DND-41 (cell line): ENCODE results near the gene HOTAIR.

Experiments used
- ATAC-seq: fragments of 200-7000 bp; cut with Tn5 transposase; 3 replicates; pipeline ENCODE4 v1.9.1; 2021; ENCODE audit warnings: low read depth; ENCODE audit not compliant: insufficient read depth
- DNase-seq: peaks from one replicate; pipeline ENCODE4 v3.0.0-alpha.2; 2020
- H2AFZ ChIP-seq: 2 replicates; pipeline ENCODE4 v1.6.0; 2012; ENCODE audit warnings: low read depth, low read length
- H3K27ac ChIP-seq: 2 replicates; pipeline ENCODE4 v1.5.1; 2012; ENCODE audit warnings: low read length, inconsistent platforms
- H3K27me3 ChIP-seq: fragments of 200-600 bp; sonication (generic); 2 replicates; pipeline ENCODE4 v1.6.0; 2012; ENCODE audit warnings: low read length, mild to moderate bottlenecking, inconsistent platforms; ENCODE audit not compliant: insufficient read depth, poor library complexity
- H3K36me3 ChIP-seq: 2 replicates; pipeline ENCODE4 v1.5.1; 2012; ENCODE audit warnings: low read length, inconsistent platforms; ENCODE audit not compliant: insufficient read depth
- H3K4me1 ChIP-seq: 2 replicates; pipeline ENCODE4 v1.5.1; 2012; ENCODE audit warnings: mild to moderate bottlenecking, low read length; ENCODE audit not compliant: insufficient read depth
- H3K4me2 ChIP-seq: 2 replicates; pipeline ENCODE4 v1.6.0; 2012; ENCODE audit warnings: mild to moderate bottlenecking, moderate library complexity, low read length, inconsistent platforms; ENCODE audit not compliant: insufficient read depth
- H3K4me3 ChIP-seq, 2 experiments: fragments of 200-600 bp in 1 of 2; shearing (Covaris generic) in 1 of 2; 2 replicates each; pipeline ENCODE4 v1.5.1; 2012 to 2016; ENCODE audit warnings: inconsistent platforms in 2 of 2, low read length in 2 of 2, mild to moderate bottlenecking in 2 of 2, low read depth in 1 of 2, moderate library complexity in 1 of 2
- H3K79me2 ChIP-seq: 2 replicates; pipeline ENCODE4 v1.6.0; 2012; ENCODE audit warnings: low read length, inconsistent platforms; ENCODE audit not compliant: insufficient read depth
- H3K9ac ChIP-seq: 2 replicates; pipeline ENCODE4 v1.6.0; 2012; ENCODE audit warnings: low read depth, mild to moderate bottlenecking, inconsistent platforms, low read length, moderate library complexity
- H3K9me3 ChIP-seq: 2 replicates; pipeline ENCODE4 v1.5.1; 2012; ENCODE audit warnings: low read length, moderate library complexity, mild to moderate bottlenecking, inconsistent platforms; ENCODE audit not compliant: insufficient read depth, severe bottlenecking
- H4K20me1 ChIP-seq: 2 replicates; pipeline ENCODE4 v1.6.0; 2012; ENCODE audit warnings: low read length; ENCODE audit not compliant: insufficient read depth
- EZH2 ChIP-seq: IDR thresholded peaks from 3 replicates; pipeline ENCODE4 v1.6.1; 2012; ENCODE audit warnings: borderline replicate concordance, low read depth, mild to moderate bottlenecking, moderate library complexity, low read length, inconsistent platforms; ENCODE audit not compliant: severe bottlenecking
- TF ChIP-seq, protein P1 (sequence below): IDR thresholded peaks from 2 replicates; pipeline ENCODE4 v1.5.1; 2012; ENCODE audit warnings: borderline replicate concordance, low read length, moderate library complexity, mild to moderate bottlenecking; ENCODE audit not compliant: poor library complexity, severe bottlenecking; ENCODE audit errors: extremely low read depth

Gene HOTAIR

DNA sequence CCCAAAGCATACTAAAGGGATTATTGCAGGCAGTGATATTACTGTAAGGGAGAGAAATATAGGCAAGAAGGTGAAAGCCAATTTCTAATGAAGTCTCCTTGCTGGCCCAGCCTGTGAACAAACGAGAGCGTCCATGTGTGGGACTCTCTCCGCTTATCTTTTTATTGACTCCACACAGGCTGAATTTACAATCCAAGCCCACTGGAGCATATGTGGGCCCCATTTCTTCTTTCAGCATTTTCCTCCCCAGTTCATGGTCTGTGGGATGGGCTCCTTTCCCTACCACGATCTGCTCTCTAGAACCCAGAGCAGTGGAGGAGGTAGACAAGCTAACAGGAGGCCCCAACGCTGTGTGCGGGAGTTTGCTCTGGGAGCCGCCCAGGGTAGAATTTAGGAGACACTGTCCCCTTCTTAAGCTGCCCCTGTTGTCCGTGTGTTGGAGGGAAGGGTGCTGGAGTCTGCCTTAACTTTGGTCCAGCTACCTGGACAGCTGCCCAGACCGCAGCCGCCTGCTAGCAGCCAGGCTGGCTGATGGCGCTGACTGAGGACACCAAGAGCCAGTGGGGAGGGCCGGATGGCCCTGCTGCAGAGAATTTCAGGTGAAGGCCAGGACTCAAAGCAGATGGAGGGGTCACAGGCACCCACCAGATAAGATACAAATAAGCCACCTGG, 5.0 kb downstream of the HOTAIR start:
- H3K4me2 ChIP-seq = no peak overlapping the region
- H3K79me2 ChIP-seq = no peaks in the 10 kb centered on the region
- H3K4me1 ChIP-seq = no peaks in the 10 kb centered on the region
- no peaks in the 10 kb centered on the region for H4K20me1 ChIP-seq
- no peaks in the 10 kb centered on the region for H3K36me3 ChIP-seq
- TF ChIP-seq EZH2 = peak; percentile 40
- TF ChIP-seq, protein P1, sequence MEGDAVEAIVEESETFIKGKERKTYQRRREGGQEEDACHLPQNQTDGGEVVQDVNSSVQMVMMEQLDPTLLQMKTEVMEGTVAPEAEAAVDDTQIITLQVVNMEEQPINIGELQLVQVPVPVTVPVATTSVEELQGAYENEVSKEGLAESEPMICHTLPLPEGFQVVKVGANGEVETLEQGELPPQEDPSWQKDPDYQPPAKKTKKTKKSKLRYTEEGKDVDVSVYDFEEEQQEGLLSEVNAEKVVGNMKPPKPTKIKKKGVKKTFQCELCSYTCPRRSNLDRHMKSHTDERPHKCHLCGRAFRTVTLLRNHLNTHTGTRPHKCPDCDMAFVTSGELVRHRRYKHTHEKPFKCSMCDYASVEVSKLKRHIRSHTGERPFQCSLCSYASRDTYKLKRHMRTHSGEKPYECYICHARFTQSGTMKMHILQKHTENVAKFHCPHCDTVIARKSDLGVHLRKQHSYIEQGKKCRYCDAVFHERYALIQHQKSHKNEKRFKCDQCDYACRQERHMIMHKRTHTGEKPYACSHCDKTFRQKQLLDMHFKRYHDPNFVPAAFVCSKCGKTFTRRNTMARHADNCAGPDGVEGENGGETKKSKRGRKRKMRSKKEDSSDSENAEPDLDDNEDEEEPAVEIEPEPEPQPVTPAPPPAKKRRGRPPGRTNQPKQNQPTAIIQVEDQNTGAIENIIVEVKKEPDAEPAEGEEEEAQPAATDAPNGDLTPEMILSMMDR = no peak
- DNase-seq (no peak), ATAC-seq (no peak)
- H2AFZ ChIP-seq = no peak overlapping the region
- H3K9ac ChIP-seq = no peak overlapping the region
- H3K27me3 ChIP-seq = peaks cover 62% of the 10 kb centered on the region
- H3K4me3 ChIP-seq = no peak overlapping the region
- no peak overlapping the region for H3K27ac ChIP-seq
- H3K9me3 ChIP-seq = no peaks in the 10 kb centered on the region

DNA sequence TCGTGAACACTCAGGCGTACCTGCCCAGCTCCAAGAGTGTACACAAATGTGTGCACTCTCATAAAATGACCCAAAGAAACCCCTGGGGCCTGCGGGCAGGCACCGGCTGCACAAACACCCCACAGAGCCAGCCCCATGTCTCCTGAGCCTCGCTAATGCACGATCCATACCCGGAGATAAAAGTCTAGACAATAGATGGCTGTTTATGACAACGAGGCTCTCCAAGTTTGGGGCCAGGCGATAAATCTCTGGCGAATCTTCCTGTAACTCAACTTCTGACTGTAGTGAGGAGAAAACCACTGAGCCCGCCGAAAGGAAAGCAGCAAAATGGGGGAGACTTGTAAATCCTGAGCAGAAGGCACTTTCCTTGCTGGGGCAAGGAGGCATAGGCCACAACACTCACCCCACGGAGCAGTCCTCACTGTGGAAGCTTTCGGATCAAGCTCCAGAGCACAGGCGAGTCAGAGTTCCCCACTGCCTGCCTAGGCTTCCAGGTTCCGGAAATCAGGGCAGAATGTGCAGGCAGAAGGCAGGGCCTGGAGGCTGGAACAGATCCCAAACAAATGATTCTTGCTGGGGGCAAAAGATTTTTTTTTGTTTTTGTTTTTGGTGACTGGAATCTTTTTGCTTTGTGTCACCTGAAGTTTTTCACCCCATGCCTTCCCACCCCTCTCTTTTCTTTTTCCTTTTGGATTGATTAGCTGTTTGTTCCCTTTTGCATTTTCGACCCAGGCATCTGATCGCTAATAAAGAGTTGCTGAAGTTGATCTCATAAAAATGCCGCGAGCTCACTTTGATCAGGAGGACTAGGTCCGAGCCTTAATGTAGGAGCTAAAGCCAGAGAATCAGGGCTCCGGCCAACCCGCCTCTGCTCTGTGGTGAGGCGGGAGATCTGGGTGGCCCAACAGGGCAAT, 6.3 kb downstream of the HOTAIR start:
- H4K20me1 ChIP-seq = no peaks in the 10 kb centered on the region
- H3K27ac ChIP-seq = no peak overlapping the region
- no peaks in the 10 kb centered on the region for H3K79me2 ChIP-seq
- H3K4me2 ChIP-seq = no peak overlapping the region
- DNase-seq = no peak
- TF ChIP-seq, protein P1 = no peak
- no peak for TF ChIP-seq EZH2
- H3K4me1 ChIP-seq = 0 out of 2 replicates have a peak, but pooled peaks cover 2% of the 10 kb centered on the region
- H3K27me3 ChIP-seq = peaks cover 72% of the 10 kb centered on the region
- no peak for ATAC-seq
- H3K9me3 ChIP-seq = no peaks in the 10 kb centered on the region
- H3K9ac ChIP-seq = no peak overlapping the region
- H2AFZ ChIP-seq = no peak overlapping the region
- no peaks in the 10 kb centered on the region for H3K36me3 ChIP-seq
- H3K4me3 ChIP-seq = no peak overlapping the region

DNA sequence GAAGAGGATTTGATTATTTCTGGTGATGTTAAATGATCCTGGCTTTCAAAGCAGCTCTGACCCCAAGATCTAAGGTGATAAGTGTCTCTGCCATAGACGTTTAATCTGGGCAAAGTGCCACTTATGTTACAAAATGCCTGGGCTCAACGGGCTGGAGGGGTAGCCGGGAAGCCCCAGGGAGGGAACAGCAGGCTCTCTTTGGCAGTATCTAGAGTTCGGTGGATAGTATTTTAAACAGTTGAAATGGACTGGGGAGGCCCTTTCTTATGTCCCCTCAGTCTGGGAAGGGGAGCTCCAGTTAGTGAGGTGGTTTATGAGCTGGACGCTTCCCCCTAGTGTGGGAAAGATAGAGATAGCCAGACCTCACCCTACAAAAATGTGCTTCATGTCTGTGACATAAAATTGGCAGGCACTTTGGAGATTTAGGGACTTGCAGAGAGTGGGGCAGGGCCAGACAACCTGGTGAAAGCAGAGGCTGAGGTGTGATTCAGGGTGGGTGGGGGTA, 7.3 kb downstream of the HOTAIR start:
- peak; percentile 6 for TF ChIP-seq EZH2
- TF ChIP-seq, protein P1 = no peak
- no peak for ATAC-seq

More for the DNA sequence above, 7.3 kb downstream of the HOTAIR start:
- no peak overlapping the region for H2AFZ ChIP-seq
- DNase-seq = no peak
- H3K4me1 ChIP-seq = 0 out of 2 replicates have a peak, but pooled peaks cover 2% of the 10 kb centered on the region
- no peaks in the 10 kb centered on the region for H3K36me3 ChIP-seq
- H3K27me3 ChIP-seq = peaks cover 78% of the 10 kb centered on the region
- no peaks in the 10 kb centered on the region for H3K9me3 ChIP-seq
- no peak overlapping the region for H3K4me3 ChIP-seq
- H3K79me2 ChIP-seq = no peaks in the 10 kb centered on the region
- H3K4me2 ChIP-seq = no peak overlapping the region
- no peak overlapping the region for H3K27ac ChIP-seq
- H4K20me1 ChIP-seq = no peaks in the 10 kb centered on the region
- no peak overlapping the region for H3K9ac ChIP-seq
